ENCODE measurements around the gene MYO6.

GRCh38 chr6:75813476-75814250 is 64.6 kb downstream of the MYO6 start:
- TF ChIP-seq CTCF (optimal IDR thresholded peaks at IDR 0.05 in 1 of 3, IDR thresholded peaks at IDR 0.05 in 1 of 3, conservative IDR thresholded peaks at IDR 0.05 in 1 of 3; ENCODE audit: extremely low read depth in 1 of 3, insufficient read depth in 2 of 3, low read length in 3 of 3) = no peak
- no peak for TF ChIP-seq EZH2 (IDR thresholded peaks at IDR 0.05; ENCODE audit: low read length)
